Adrenal gland (tissue), 5 donors: ENCODE data around the gene ZNF439.

ENCODE experiments used
- CTCF ChIP-seq, 6 experiments: fragments of 450-650 bp in 4 of 6; fragments of 200-600 bp in 2 of 6; sonication (generic) in 1 of 6; IDR thresholded peaks; 1 replicate in 5 of 6; 2 replicates in 1 of 6; pipeline versions ENCODE4 v1.5.1 to v1.8.0; 2016 to 2021; ENCODE audit warnings: antibody characterized with exemption in 6 of 6, mild to moderate bottlenecking in 2 of 6, moderate library complexity in 1 of 6
- POLR2A ChIP-seq, 2 donors: fragments of 450-650 bp; IDR thresholded peaks; one replicate each; pipeline ENCODE4 v1.6.1; 2017; ENCODE audit warnings: antibody characterized with exemption in 2 of 2, mild to moderate bottlenecking in 2 of 2, moderate library complexity in 1 of 2
- donor health status: DM: no; HTN: no; CAD: no.

DNA sequence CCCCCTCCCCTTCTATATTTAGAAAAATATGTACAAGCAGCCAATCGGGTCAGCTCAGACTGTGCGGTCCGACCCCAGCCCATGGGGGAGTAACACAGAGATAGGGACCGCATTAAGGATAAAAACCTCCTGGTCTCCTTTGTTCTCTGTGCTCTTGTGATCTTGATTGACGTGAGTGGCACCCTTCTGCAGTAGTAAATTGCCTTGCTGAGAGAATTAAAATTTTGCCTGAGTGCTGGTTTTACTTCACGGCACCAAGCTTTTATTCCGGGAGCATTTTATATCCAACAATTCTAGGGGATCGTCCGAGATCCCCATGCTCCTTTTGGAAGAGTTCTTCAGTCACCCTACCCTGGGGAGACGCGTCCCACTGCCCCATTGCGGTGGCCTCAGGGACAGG lies 32.1 kb downstream of the ZNF439 start:
- TF ChIP-seq POLR2A (IDR thresholded peaks at IDR 0.05) = no peak
- TF ChIP-seq CTCF (IDR thresholded peaks at IDR 0.05) = no peak
